Measurements from ENCODE around the gene PNMT. TPM values are rescaled to one million over a fixed set of nuclear protein-coding genes. Genes with fewer than 3 reads are reported as not detected.
A peak's percentile ranks its signal among the peaks of the same experiment; 100 is the strongest.

PNMT gene
- total and polyA plus RNA-seq, 2 of the 4 experiments (the other 2 are of a cell fraction) = not detected

DNA sequence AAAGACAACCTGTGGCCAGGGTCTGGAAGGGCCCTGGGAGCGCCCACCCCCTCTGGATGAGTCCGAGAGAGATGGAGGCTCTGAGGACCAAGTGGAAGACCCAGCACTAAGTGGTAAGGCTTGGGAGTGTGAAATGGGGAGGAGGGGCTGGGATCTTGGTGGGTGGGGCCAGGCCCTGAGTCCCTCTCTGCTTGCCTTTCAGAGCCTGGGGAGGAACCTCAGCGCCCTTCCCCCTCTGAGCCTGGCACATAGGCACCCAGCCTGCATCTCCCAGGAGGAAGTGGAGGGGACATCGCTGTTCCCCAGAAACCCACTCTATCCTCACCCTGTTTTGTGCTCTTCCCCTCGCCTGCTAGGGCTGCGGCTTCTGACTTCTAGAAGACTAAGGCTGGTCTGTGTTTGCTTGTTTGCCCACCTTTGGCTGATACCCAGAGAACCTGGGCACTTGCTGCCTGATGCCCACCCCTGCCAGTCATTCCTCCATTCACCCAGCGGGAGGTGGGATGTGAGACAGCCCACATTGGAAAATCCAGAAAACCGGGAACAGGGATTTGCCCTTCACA lies 32.6 kb upstream of the PNMT start:
- in situ Hi-C loops (cut with MboI; ENCODE audit: low sequenced_read_pairs) (no loop called here), dilution Hi-C loops (cut with HindIII; ENCODE audit: low sequenced_read_pairs, unreplicated experiment) (no loop called here), intact Hi-C loops (cut with micrococcal nuclease) (no loop called here)
- Histone ChIP-seq H3K4ac (ENCODE audit: low read depth, low read length) (no peak overlapping the region), H3K56ac (ENCODE audit: extremely low read depth, insufficient read depth, low read length) (no peak overlapping the region), H4K91ac (ENCODE audit: insufficient read depth, low read depth, low read length) (no peak overlapping the region), H3K4me1 (ENCODE audit: control insufficient read depth, insufficient read depth, low read length) (peaks cover 24% of the 10 kb centered on the region), H2AK5ac (ENCODE audit: low read depth, low read length) (no peak overlapping the region), H4K5ac (ENCODE audit: low read depth, low read length) (no peak overlapping the region), H2AK9ac (replicated peaks; ENCODE audit: low read depth, low read length, poor library complexity) (peak overlapping the region; percentile 5), H3K9me3 (ENCODE audit: control insufficient read depth, insufficient read depth, low read length) (no peaks in the 10 kb centered on the region), H3K36me3 (ENCODE audit: control insufficient read depth, insufficient read depth, low read length) (no peaks in the 10 kb centered on the region), H2BK5ac (ENCODE audit: low read depth, low read length, poor library complexity, severe bottlenecking) (no peak overlapping the region), H4K8ac (ENCODE audit: low read depth in 2 of 2, low read length in 2 of 2) (peak overlapping the region; percentile 91 to 100; a peak in 2 of 4 replicates), H3K4me3 (ENCODE audit: insufficient read depth, low read depth, low read length) (no peak overlapping the region), H2BK15ac (ENCODE audit: low read depth, low read length) (no peak overlapping the region), H3K79me1 (ENCODE audit: low read depth in 1 of 2, low read length in 2 of 2) (peaks cover 15 to 45% of the 10 kb centered on the region in 2 experiments), H3K4me2 (ENCODE audit: low read depth, low read length) (no peak overlapping the region), H3K18ac (ENCODE audit: low read depth, low read length) (no peak overlapping the region), H3K14ac (replicated peaks; ENCODE audit: low read depth, low read length) (no peak overlapping the region), H2AFZ (replicated peaks; ENCODE audit: low read length, poor library complexity) (peak overlapping the region; percentile 2), H3K9me1 (ENCODE audit: insufficient read depth, low read length) (peaks cover 25% of the 10 kb centered on the region), H2BK120ac (ENCODE audit: low read depth, low read length) (no peak overlapping the region), H4K20me1 (ENCODE audit: insufficient read depth, low read length) (peaks cover 14% of the 10 kb centered on the region; the same call in 1 of the 2 replicates), H3K23ac (ENCODE audit: low read depth, low read length) (no peak overlapping the region), H3K27me3 (ENCODE audit: control insufficient read depth, insufficient read depth, low read length) (peaks cover 21% of the 10 kb centered on the region), H2BK20ac (ENCODE audit: low read depth, low read length) (no peak overlapping the region), H3K9ac (ENCODE audit: low read depth, low read length) (no peak overlapping the region), H3K27ac (ENCODE audit: insufficient read depth, low read length) (no peak overlapping the region)
- no peak for ATAC-seq (ENCODE audit: low read depth)
- 35% methylated on average over 2 of the region's 8 CpGs; no CpG with 5 or more reads in 1 of the 2 experiments for WGBS, 2 experiments (ENCODE audit: extremely low coverage in 2 of 2, insufficient read length in 1 of 2)
- no peak for DNase-seq
- BruUV-seq (replicated peaks) = no TSS peak
- ChIA-PET POLR2A (ENCODE audit: unreplicated experiment) (no interaction called here), CTCF (interaction anchor here (1.1 kb wide), 1 partner anchor 12 kb away, joined by 3 read pairs; no protein-coding TSS in a partner anchor)
- TF ChIP-seq CTCF (conservative IDR thresholded peaks at IDR 0.05; ENCODE audit: low read depth, low read length) = no peak
- no peak for TF ChIP-seq SMC3 (IDR thresholded peaks at IDR 0.05; ENCODE audit: low read depth, low read length)
- TF ChIP-seq CEBPB (IDR thresholded peaks at IDR 0.05; ENCODE audit: low read depth, low read length) = no peak
- TF ChIP-seq, protein P1, sequence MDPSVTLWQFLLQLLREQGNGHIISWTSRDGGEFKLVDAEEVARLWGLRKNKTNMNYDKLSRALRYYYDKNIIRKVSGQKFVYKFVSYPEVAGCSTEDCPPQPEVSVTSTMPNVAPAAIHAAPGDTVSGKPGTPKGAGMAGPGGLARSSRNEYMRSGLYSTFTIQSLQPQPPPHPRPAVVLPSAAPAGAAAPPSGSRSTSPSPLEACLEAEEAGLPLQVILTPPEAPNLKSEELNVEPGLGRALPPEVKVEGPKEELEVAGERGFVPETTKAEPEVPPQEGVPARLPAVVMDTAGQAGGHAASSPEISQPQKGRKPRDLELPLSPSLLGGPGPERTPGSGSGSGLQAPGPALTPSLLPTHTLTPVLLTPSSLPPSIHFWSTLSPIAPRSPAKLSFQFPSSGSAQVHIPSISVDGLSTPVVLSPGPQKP (IDR thresholded peaks at IDR 0.05; ENCODE audit: borderline replicate concordance, low read depth, low read length) = no peak
- no peak for TF ChIP-seq RCOR1 (IDR thresholded peaks at IDR 0.05; ENCODE audit: insufficient replicate concordance, low read length)
- TF ChIP-seq CHD1 (IDR thresholded peaks at IDR 0.05; ENCODE audit: low read depth, low read length) = no peak
- no peak for TF ChIP-seq POLR2A (IDR thresholded peaks at IDR 0.05; ENCODE audit: low read depth, low read length)
- no peak for TF ChIP-seq BHLHE40 (IDR thresholded peaks at IDR 0.05; ENCODE audit: low read depth, low read length)
- TF ChIP-seq NFE2L2 (IDR thresholded peaks at IDR 0.05; ENCODE audit: low read depth, low read length) = no peak
- TF ChIP-seq, protein P2, sequence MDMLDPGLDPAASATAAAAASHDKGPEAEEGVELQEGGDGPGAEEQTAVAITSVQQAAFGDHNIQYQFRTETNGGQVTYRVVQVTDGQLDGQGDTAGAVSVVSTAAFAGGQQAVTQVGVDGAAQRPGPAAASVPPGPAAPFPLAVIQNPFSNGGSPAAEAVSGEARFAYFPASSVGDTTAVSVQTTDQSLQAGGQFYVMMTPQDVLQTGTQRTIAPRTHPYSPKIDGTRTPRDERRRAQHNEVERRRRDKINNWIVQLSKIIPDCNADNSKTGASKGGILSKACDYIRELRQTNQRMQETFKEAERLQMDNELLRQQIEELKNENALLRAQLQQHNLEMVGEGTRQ (IDR thresholded peaks at IDR 0.05; ENCODE audit: low read depth, low read length) = no peak
- no peak for TF ChIP-seq FOS (IDR thresholded peaks at IDR 0.05; ENCODE audit: low read depth, low read length)
- TF ChIP-seq MAFK (IDR thresholded peaks at IDR 0.05; ENCODE audit: low read depth, low read length) = no peak
- no peak for TF ChIP-seq MXI1 (IDR thresholded peaks at IDR 0.05; ENCODE audit: borderline replicate concordance, low read depth, low read length)
- TF ChIP-seq MAZ (IDR thresholded peaks at IDR 0.05; ENCODE audit: borderline replicate concordance, low read depth, low read length) = no peak
- TF ChIP-seq RAD21 (IDR thresholded peaks at IDR 0.05; ENCODE audit: low read length) = no peak
- TF ChIP-seq RFX5 (IDR thresholded peaks at IDR 0.05; ENCODE audit: low read depth, low read length) = no peak

Data from IMR-90 (cell line).